Measurements from ENCODE around the gene REEP1. TPM values are rescaled to one million over a fixed set of nuclear protein-coding genes. Genes with fewer than 3 reads are reported as not detected.

Gene REEP1
- total and polyA plus RNA-seq, 2 donors (not counting 1 experiment from before 2014, with no cell fraction given), result not detected

- intact Hi-C loops (cut with micrococcal nuclease), result no loop called here
- Mint-ChIP-seq H3K27ac (no peak overlapping the region), H3K4me3 (no peak overlapping the region), H3K4me1 (no peaks in the 10 kb centered on the region), H3K9me3 (ENCODE audit: insufficient read depth) (no peaks in the 10 kb centered on the region), H3K27me3 (peaks cover 25% of the 10 kb centered on the region)
- H3K27ac ChIP-seq (ENCODE audit: low read length in 2 of 2), result no peak overlapping the region
- ChIA-PET POLR2A (no interaction called here), CTCF (interaction anchor here (1.0 kb wide), 1 partner anchor 58 kb away, joined by 3 read pairs; no protein-coding TSS in a partner anchor)
- no peaks in the 10 kb centered on the region for H3K9me3 ChIP-seq (ENCODE audit: control extremely low read depth in 1 of 3, control insufficient read depth in 2 of 3, insufficient read depth in 1 of 3, low read length in 2 of 3)
- WGBS (ENCODE audit: insufficient coverage), result 88% methylated on average over 3 of the region's 5 CpGs
- no peak for TF ChIP-seq CTCF (IDR thresholded peaks at IDR 0.05)
- no peak for TF ChIP-seq EZH2 (IDR thresholded peaks at IDR 0.05; ENCODE audit: borderline replicate concordance, insufficient read depth, low read depth, low read length, poor library complexity, severe bottlenecking)
- no peaks in the 10 kb centered on the region for H3K36me3 ChIP-seq (replicated peaks in 1 of 2; ENCODE audit: control extremely low read depth in 1 of 2, control insufficient read depth in 1 of 2, extremely low read depth in 1 of 2, insufficient read depth in 2 of 2, low read length in 1 of 2)
- ATAC-seq (ENCODE audit: low read depth), result no peak
- no peaks in the 10 kb centered on the region for H3K4me1 ChIP-seq (ENCODE audit: control insufficient read depth in 2 of 2, insufficient read depth in 2 of 2, low read length in 2 of 2)
- peaks cover 0 to 6% (median 0%) of the 10 kb centered on the region in 4 experiments for H3K27me3 ChIP-seq (replicated peaks in 1 of 4; ENCODE audit: control extremely low read depth in 1 of 4, control insufficient read depth in 3 of 4, insufficient read depth in 4 of 4, low read length in 3 of 4)
- H2AFZ ChIP-seq (ENCODE audit: insufficient read depth, low read depth, low read length, poor library complexity, severe bottlenecking), result no peak overlapping the region
- H3K79me2 ChIP-seq (ENCODE audit: control insufficient read depth, insufficient read depth, low read length), result no peaks in the 10 kb centered on the region
- no peaks in the 10 kb centered on the region for H4K20me1 ChIP-seq (ENCODE audit: control insufficient read depth, insufficient read depth, low read length, poor library complexity, severe bottlenecking)
- DNase-seq, result no peak
- H3K4me3 ChIP-seq (ENCODE audit: control extremely low read depth in 1 of 5, extremely low read depth in 1 of 5, insufficient read depth in 1 of 5, low read depth in 2 of 5, low read length in 4 of 5), result no peak overlapping the region
- no peak overlapping the region for H3K4me2 ChIP-seq (replicated peaks; ENCODE audit: low read depth, low read length, poor library complexity, severe bottlenecking)
- no peak overlapping the region for H3K9ac ChIP-seq (ENCODE audit: low read length)
These were observed 53.9 kb downstream of the REEP1 start for GRCh38 chr2:86283411-86284030.

GRCh38 chr2:86281066-86281700 lies 56.2 kb downstream of the REEP1 start:
- POLR2A ChIA-PET, result no interaction called here
- H3K27ac ChIP-seq (ENCODE audit: low read length in 2 of 2), result no peak overlapping the region
- H3K36me3 ChIP-seq (replicated peaks in 1 of 2; ENCODE audit: control extremely low read depth in 1 of 2, control insufficient read depth in 1 of 2, extremely low read depth in 1 of 2, insufficient read depth in 2 of 2, low read length in 1 of 2), result no peaks in the 10 kb centered on the region
- H2AFZ ChIP-seq (ENCODE audit: insufficient read depth, low read depth, low read length, poor library complexity, severe bottlenecking), result no peak overlapping the region
- H3K9ac ChIP-seq (ENCODE audit: low read length), result no peak overlapping the region
- peaks cover 0 to 7% (median 2%) of the 10 kb centered on the region in 4 experiments for H3K27me3 ChIP-seq (replicated peaks in 1 of 4; ENCODE audit: control extremely low read depth in 1 of 4, control insufficient read depth in 3 of 4, insufficient read depth in 4 of 4, low read length in 3 of 4)
- no peak for ATAC-seq (ENCODE audit: low read depth)
- H3K4me2 ChIP-seq (replicated peaks; ENCODE audit: low read depth, low read length, poor library complexity, severe bottlenecking), result no peak overlapping the region
- no peaks in the 10 kb centered on the region for H3K79me2 ChIP-seq (ENCODE audit: control insufficient read depth, insufficient read depth, low read length)
- intact Hi-C loops (cut with micrococcal nuclease), result no loop called here
- Mint-ChIP-seq H3K4me1 (no peaks in the 10 kb centered on the region), H3K4me3 (no peak overlapping the region), H3K9me3 (ENCODE audit: insufficient read depth) (no peaks in the 10 kb centered on the region), H3K27ac (no peak overlapping the region), H3K27me3 (peaks cover 24% of the 10 kb centered on the region)
- WGBS (ENCODE audit: insufficient coverage), result 95% methylated on average over 11 of the region's 14 CpGs
- CTCF ChIA-PET, result no interaction called here
- no peaks in the 10 kb centered on the region for H4K20me1 ChIP-seq (ENCODE audit: control insufficient read depth, insufficient read depth, low read length, poor library complexity, severe bottlenecking)
- no peak for TF ChIP-seq CTCF (IDR thresholded peaks at IDR 0.05)
- no peak for TF ChIP-seq EZH2 (IDR thresholded peaks at IDR 0.05; ENCODE audit: borderline replicate concordance, insufficient read depth, low read depth, low read length, poor library complexity, severe bottlenecking)
- no peaks in the 10 kb centered on the region for H3K4me1 ChIP-seq (ENCODE audit: control insufficient read depth in 2 of 2, insufficient read depth in 2 of 2, low read length in 2 of 2)
- no peaks in the 10 kb centered on the region for H3K9me3 ChIP-seq (ENCODE audit: control extremely low read depth in 1 of 3, control insufficient read depth in 2 of 3, insufficient read depth in 1 of 3, low read length in 2 of 3)
- no peak for DNase-seq
- H3K4me3 ChIP-seq (ENCODE audit: control extremely low read depth in 1 of 5, extremely low read depth in 1 of 5, insufficient read depth in 1 of 5, low read depth in 2 of 5, low read length in 4 of 5), result no peak overlapping the region

Data from B cell (primary cell).